ENCODE data around the gene MEF2D.

MEF2D gene

DNA sequence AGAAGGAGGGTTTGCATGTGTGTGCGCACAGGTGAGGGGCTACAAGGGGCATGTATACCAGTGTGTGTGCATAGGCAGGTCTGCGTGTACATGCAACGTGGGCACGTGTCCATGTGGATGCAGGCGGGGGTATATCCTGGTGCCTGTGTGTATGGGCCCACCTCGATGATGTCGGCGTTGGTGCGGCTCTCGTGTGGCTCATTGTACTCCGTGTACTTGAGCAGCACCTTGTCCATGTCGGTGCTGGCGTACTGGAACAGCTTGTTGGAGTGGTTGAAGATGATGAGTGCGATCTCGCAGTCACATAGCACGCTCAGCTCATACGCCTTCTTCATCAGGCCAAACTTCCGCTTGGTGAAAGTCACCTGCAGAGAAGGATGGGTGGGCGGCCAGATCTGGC is 18.3 kb downstream of the MEF2D start:
- H3K36me3 ChIP-seq (ENCODE audit: insufficient read depth, low read depth, low read length) = peaks cover 47% of the 10 kb centered on the region

DNA sequence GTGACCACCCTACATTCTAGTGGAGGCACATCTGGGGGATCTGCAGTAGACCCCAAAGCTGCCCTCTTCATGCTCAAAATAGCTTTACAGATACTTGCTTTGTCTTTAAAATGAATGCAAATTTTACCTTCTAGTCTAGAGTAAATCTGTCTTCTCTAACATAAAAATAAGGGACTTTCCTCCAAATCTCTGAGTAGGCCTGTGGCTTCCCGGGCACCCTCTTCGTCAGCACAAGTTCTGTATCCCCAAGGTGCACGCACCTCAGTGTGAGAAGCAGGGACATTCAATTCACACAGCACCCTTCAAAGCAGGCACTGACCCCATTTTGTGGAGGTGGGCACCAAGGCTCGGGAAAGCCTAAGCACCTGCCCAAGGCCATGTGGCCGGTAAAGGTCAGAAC is 19.0 kb downstream of the MEF2D start:
- peaks cover 21% of the 10 kb centered on the region for H3K4me1 ChIP-seq (ENCODE audit: insufficient read depth, low read length)
- no peaks in the 10 kb centered on the region for H3K27me3 ChIP-seq (ENCODE audit: insufficient read depth, low read length)
- H3K27ac ChIP-seq (ENCODE audit: low read length) = no peak overlapping the region
- no peak overlapping the region for H3K4me3 ChIP-seq (ENCODE audit: low read length)
- no peak overlapping the region for H3K9ac ChIP-seq (ENCODE audit: low read depth, low read length)
- no peaks in the 10 kb centered on the region for H3K9me3 ChIP-seq (ENCODE audit: insufficient read depth, low read depth, low read length)
- H3K36me3 ChIP-seq (ENCODE audit: insufficient read depth, low read depth, low read length) = peaks cover 51% of the 10 kb centered on the region

More for the DNA sequence above, 18.3 kb downstream of the MEF2D start:
- Histone ChIP-seq H3K9me3 (ENCODE audit: insufficient read depth, low read depth, low read length) (no peaks in the 10 kb centered on the region), H3K4me3 (ENCODE audit: low read length) (no peak overlapping the region), H3K9ac (ENCODE audit: low read depth, low read length) (no peak overlapping the region), H3K27me3 (ENCODE audit: insufficient read depth, low read length) (no peaks in the 10 kb centered on the region), H3K27ac (ENCODE audit: low read length) (no peak overlapping the region), H3K4me1 (ENCODE audit: insufficient read depth, low read length) (peaks cover 16% of the 10 kb centered on the region)

DNA sequence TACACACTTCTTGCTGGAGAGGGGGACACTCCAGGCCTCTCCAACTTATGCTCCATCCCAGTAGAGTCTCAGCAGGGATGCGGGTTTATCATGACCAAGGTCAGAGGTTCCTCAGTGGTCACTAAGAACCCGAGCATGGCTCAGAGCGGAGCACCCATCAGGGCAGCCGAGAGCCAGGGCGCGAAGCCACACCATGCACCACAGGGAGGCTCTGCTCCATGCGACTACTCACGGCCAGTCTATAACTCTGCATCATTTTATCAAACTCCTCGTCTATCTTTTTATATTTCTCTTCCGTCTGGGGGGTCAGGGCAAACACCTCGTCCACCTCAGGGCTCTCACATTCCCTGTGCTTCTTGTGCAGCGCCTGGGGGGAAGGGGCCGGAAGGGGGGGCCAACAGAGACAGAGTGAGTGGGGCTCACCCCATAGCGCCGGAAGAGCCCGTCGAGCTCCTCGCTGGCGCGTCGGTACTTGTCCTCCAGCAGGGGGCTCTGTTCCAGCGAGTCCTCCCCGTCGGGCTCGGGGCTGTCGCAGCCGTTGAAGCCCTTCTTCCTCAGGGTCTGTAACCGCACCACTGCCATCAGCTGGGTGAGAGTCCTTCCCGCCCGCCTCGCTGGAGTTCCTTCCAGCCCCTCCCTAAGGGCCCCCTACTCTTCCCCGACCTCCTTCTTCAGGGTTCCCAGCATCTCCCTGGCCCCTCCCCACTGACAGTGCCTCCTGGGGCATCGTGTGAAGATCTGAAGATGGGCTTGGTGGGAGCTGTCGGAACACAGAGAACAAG is 20.0 kb downstream of the MEF2D start:
- peaks cover 60% of the 10 kb centered on the region for H3K36me3 ChIP-seq (ENCODE audit: insufficient read depth, low read depth, low read length)
- no peaks in the 10 kb centered on the region for H3K9me3 ChIP-seq (ENCODE audit: insufficient read depth, low read depth, low read length)
- H3K27ac ChIP-seq (ENCODE audit: low read length) = no peak overlapping the region
- H3K4me1 ChIP-seq (ENCODE audit: insufficient read depth, low read length) = peaks cover 23% of the 10 kb centered on the region
- no peak overlapping the region for H3K9ac ChIP-seq (ENCODE audit: low read depth, low read length)
- no peaks in the 10 kb centered on the region for H3K27me3 ChIP-seq (ENCODE audit: insufficient read depth, low read length)
- no peak overlapping the region; the same call in 1 of the 2 replicates for H3K4me3 ChIP-seq (ENCODE audit: low read length)

DNA sequence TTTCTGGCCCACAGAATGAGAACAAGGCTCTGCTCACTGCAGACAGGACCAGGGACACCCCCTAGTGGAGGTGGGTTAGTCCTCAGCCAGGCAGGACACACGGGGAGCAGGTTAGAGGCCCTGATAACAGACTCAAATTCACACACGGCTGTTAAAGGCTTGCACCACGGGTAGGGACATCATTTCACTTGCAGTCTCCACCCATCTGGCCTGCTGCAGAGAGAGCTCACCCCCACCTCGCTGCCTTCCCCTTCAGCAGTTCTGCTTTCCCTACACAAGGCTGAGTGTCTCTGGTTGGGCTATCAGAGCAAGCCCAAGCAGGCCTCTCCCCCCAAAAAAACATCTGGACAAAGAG is 20.6 kb downstream of the MEF2D start:
- H3K27me3 ChIP-seq (ENCODE audit: insufficient read depth, low read length) = no peaks in the 10 kb centered on the region
- no peak overlapping the region for H3K27ac ChIP-seq (ENCODE audit: low read length)
- no peaks in the 10 kb centered on the region for H3K9me3 ChIP-seq (ENCODE audit: insufficient read depth, low read depth, low read length)
- no peak overlapping the region for H3K4me3 ChIP-seq (ENCODE audit: low read length)
- H3K36me3 ChIP-seq (ENCODE audit: insufficient read depth, low read depth, low read length) = peaks cover 66% of the 10 kb centered on the region
- H3K9ac ChIP-seq (ENCODE audit: low read depth, low read length) = no peak overlapping the region
- H3K4me1 ChIP-seq (ENCODE audit: insufficient read depth, low read length) = peaks cover 23% of the 10 kb centered on the region

DNA sequence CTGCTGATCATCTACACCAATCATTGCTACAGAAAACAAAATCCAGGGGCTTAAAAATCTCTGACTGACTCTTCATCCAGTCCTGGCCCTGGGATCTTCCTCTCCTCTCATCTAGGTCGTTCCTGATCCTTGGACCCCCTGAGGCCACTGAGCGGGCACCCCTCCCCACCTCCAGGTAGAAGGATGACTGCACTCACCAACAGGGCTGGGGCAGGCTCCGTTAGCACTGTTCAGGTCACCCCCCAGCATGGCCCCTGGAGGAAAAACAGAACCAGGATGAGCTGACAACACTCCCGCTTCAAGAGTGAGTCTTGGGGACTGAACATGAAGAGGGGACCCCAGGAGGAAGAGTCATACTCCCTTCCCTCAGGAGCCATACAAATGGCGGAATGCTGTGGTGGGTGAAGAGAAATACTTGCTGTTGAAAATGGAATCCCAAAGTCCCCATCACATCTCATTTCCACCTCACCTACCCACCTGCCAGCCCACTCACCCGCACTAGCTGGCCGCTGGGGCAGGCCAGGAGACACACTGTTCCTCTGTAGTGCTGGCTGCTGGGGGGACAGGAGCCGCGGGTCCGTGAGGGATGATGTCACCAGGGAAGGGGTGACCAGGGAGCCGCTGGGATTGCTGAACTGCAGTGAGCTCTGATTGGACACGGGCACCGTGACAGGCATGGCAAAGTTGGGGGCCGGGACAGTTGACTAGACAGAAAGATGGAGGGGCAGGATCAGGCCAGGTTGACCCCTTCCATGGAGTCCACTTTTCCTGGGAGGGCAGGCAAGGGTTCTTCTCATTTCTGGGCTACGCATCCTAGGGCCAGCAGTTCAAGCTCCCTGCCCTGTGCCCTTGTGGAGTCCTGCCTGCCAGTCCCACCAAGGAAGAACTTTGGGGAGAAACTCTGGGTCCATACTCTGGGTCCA is 21.2 kb downstream of the MEF2D start:
- Histone ChIP-seq H3K27ac (ENCODE audit: low read length) (no peak overlapping the region), H3K9me3 (ENCODE audit: insufficient read depth, low read depth, low read length) (no peaks in the 10 kb centered on the region), H3K4me3 (ENCODE audit: low read length) (no peak overlapping the region), H3K9ac (ENCODE audit: low read depth, low read length) (no peak overlapping the region), H3K27me3 (ENCODE audit: insufficient read depth, low read length) (no peaks in the 10 kb centered on the region), H3K36me3 (ENCODE audit: insufficient read depth, low read depth, low read length) (peaks cover 71% of the 10 kb centered on the region), H3K4me1 (ENCODE audit: insufficient read depth, low read length) (peaks cover 23% of the 10 kb centered on the region)

DNA sequence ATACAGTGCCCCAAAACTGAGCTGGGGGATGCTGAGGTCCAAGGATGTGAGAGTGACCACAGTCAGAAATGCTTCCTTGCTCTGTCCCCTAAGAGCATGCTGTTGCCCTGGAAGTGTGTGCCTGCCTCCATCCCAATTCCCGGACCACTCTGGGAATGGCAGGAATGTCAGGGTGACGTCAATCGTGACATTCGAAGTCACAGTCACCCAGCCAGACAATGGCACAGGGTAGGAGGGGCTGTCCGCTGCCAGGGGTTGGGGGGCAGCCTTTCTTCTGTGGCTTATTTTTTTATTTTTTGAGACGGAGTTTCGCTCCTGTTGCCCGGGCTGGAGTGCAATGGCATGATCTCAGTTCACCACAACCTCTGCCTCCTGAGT is 22.3 kb downstream of the MEF2D start:
- Histone ChIP-seq H3K27me3 (ENCODE audit: insufficient read depth, low read length) (no peaks in the 10 kb centered on the region), H3K4me3 (ENCODE audit: low read length) (no peak overlapping the region), H3K36me3 (ENCODE audit: insufficient read depth, low read depth, low read length) (peaks cover 83% of the 10 kb centered on the region), H3K4me1 (ENCODE audit: insufficient read depth, low read length) (peaks cover 23% of the 10 kb centered on the region), H3K9me3 (ENCODE audit: insufficient read depth, low read depth, low read length) (no peaks in the 10 kb centered on the region), H3K9ac (ENCODE audit: low read depth, low read length) (no peak overlapping the region), H3K27ac (ENCODE audit: low read length) (no peak overlapping the region)

GRCh38 chr1:156477526-156478249 is 22.9 kb downstream of the MEF2D start:
- no peak overlapping the region for H3K9ac ChIP-seq (ENCODE audit: low read depth, low read length)
- no peaks in the 10 kb centered on the region for H3K9me3 ChIP-seq (ENCODE audit: insufficient read depth, low read depth, low read length)
- peaks cover 23% of the 10 kb centered on the region for H3K4me1 ChIP-seq (ENCODE audit: insufficient read depth, low read length)
- no peak overlapping the region for H3K4me3 ChIP-seq (ENCODE audit: low read length)
- peaks cover 82% of the 10 kb centered on the region for H3K36me3 ChIP-seq (ENCODE audit: insufficient read depth, low read depth, low read length)
- no peaks in the 10 kb centered on the region for H3K27me3 ChIP-seq (ENCODE audit: insufficient read depth, low read length)
- no peak overlapping the region for H3K27ac ChIP-seq (ENCODE audit: low read length)

- H3K9ac ChIP-seq (ENCODE audit: low read depth, low read length) = no peak overlapping the region
- peaks cover 77% of the 10 kb centered on the region for H3K36me3 ChIP-seq (ENCODE audit: insufficient read depth, low read depth, low read length)
- H3K4me1 ChIP-seq (ENCODE audit: insufficient read depth, low read length) = peaks cover 22% of the 10 kb centered on the region
- H3K27me3 ChIP-seq (ENCODE audit: insufficient read depth, low read length) = no peaks in the 10 kb centered on the region
- no peak overlapping the region for H3K27ac ChIP-seq (ENCODE audit: low read length)
- H3K4me3 ChIP-seq (ENCODE audit: low read length) = no peak overlapping the region
- H3K9me3 ChIP-seq (ENCODE audit: insufficient read depth, low read depth, low read length) = no peaks in the 10 kb centered on the region
Observed at GRCh38 chr1:156476501-156477298, 23.9 kb downstream of the MEF2D start.

DNA sequence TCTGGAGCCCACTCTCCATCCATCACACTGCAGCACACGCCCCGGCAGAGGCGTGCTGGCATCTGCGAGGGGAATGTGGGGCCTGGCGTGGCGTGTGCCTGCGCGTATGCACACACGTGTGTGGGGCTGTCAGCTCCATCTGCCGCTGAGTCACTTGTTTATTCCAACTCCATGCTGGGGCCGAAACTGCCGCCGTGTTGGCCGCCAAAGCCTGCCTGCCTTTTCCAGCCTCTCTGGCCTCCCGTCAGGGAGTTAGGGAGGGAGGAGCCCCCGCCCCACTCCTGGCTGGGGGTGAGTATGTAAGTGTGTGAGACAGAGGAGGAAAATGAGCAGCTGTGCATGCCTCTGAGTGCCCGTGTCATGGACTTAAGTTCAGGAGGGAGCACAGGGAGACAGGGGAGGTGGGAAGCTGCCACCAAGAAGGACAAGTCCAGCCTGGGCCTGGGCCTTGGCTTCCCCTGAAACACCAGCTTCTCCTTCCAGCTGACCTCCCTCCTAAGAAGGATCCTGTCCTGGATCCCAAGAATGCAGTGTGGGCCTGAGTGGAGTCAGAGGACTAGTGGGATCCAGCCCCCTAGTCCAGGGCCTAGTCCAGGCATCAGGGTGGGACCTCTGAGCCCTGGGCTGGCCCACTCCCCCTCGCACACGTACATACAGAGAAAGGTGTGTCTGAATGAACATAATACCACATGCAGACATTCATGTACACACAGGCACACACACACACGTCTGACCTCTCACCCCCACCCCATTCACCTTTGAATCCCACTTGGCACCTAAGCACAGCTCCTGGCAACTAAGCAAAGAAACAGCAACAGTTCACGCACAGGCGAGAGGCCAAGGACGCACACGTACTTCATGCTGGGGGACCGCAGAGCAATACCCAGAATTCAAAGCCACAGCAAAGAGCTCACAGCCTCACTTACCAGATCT is 24.7 kb downstream of the MEF2D start:
- no peaks in the 10 kb centered on the region for H3K9me3 ChIP-seq (ENCODE audit: insufficient read depth, low read depth, low read length)
- H3K27me3 ChIP-seq (ENCODE audit: insufficient read depth, low read length) = no peaks in the 10 kb centered on the region
- H3K27ac ChIP-seq (ENCODE audit: low read length) = no peak overlapping the region
- H3K4me3 ChIP-seq (ENCODE audit: low read length) = no peak overlapping the region
- no peak overlapping the region for H3K9ac ChIP-seq (ENCODE audit: low read depth, low read length)
- peaks cover 71% of the 10 kb centered on the region for H3K36me3 ChIP-seq (ENCODE audit: insufficient read depth, low read depth, low read length)
- H3K4me1 ChIP-seq (ENCODE audit: insufficient read depth, low read length) = peaks cover 13% of the 10 kb centered on the region

GRCh38 chr1:156474966-156475365 is 25.6 kb downstream of the MEF2D start:
- H3K9me3 ChIP-seq (ENCODE audit: insufficient read depth, low read depth, low read length) = no peaks in the 10 kb centered on the region
- H3K4me1 ChIP-seq (ENCODE audit: insufficient read depth, low read length) = peaks cover 10% of the 10 kb centered on the region; the same call in 1 of the 2 replicates
- H3K4me3 ChIP-seq (ENCODE audit: low read length) = no peak overlapping the region
- no peak overlapping the region for H3K9ac ChIP-seq (ENCODE audit: low read depth, low read length)
- no peak overlapping the region for H3K27ac ChIP-seq (ENCODE audit: low read length)
- no peaks in the 10 kb centered on the region for H3K27me3 ChIP-seq (ENCODE audit: insufficient read depth, low read length)
- peaks cover 65% of the 10 kb centered on the region for H3K36me3 ChIP-seq (ENCODE audit: insufficient read depth, low read depth, low read length)
